Liver (tissue), 5 donors: ENCODE data around the gene SIGLECL1. TPM values are rescaled to one million over a fixed set of nuclear protein-coding genes. Genes with fewer than 3 reads are reported as not detected.

Source experiments
- polyA plus RNA-seq, 2 donors: library from polyadenylated mRNA; stranded (reverse) in 1 of 2; unstranded in 1 of 2; fragments of 200-250 nt in 1 of 2; fragments of >200 nt in 1 of 2; fragmentation: Nextera tagmentation in 1 of 2; extraction: Ambion mirVana in 1 of 2; gene quantifications; one replicate each; pipeline versions ENCODE4 v1.2.1 to v1.2.3, GENCODE V29; 2013 to 2015
- small RNA-seq: library from RNA; depleted of rRNA; stranded (forward); fragments of <200 nt; gene quantifications from one replicate; pipeline ENCODE3, GENCODE V24; 2014
- total RNA-seq, 2 donors: library from RNA; depleted of rRNA; stranded (reverse); fragments of >200 nt; gene quantifications; one replicate each; pipeline ENCODE4 v1.2.3, GENCODE V29; 2014
- donor health status: healthy.
- donor health status: healthy.
- donor health status: healthy.

Gene SIGLECL1
- total and polyA plus RNA-seq, 4 donors: 0.05 TPM; not detected in 3

Small RNA genes lying within 50 kb of the gene (small RNA-seq; reads per million reads assigned to genes)
- not detected for gene MIR8074

Other genes starting within 250 kb of the SIGLECL1 start
- gene KLK8, start 249.5 kb upstream of the SIGLECL1 start, total RNA-seq: not detected
- gene KLK8, start 249.5 kb upstream of the SIGLECL1 start, polyA plus RNA-seq: not detected
- gene KLK10, start 231.4 kb upstream of the SIGLECL1 start, total RNA-seq: not detected
- gene KLK10, start 231.4 kb upstream of the SIGLECL1 start, polyA plus RNA-seq: under 1 TPM in 1 of 2 donors, not detected in 1; 0.06 TPM
- under 1 TPM in 1 of 2 donors, not detected in 1; 0.25 TPM for gene KLK11, start 224.5 kb upstream of the SIGLECL1 start, total RNA-seq
- under 1 TPM in 1 of 2 donors, not detected in 1; 0.07 TPM for gene KLK11, start 224.5 kb upstream of the SIGLECL1 start, polyA plus RNA-seq
- gene KLK12, start 216.1 kb upstream of the SIGLECL1 start, total RNA-seq: not detected
- gene KLK12, start 216.1 kb upstream of the SIGLECL1 start, polyA plus RNA-seq: not detected
- gene KLK13, start 186.0 kb upstream of the SIGLECL1 start, total RNA-seq: not detected
- not detected for gene KLK13, start 186.0 kb upstream of the SIGLECL1 start, polyA plus RNA-seq
- not detected for gene KLK14, start 168.2 kb upstream of the SIGLECL1 start, total RNA-seq
- gene KLK14, start 168.2 kb upstream of the SIGLECL1 start, polyA plus RNA-seq: under 1 TPM in 1 of 2 donors, not detected in 1; 0.06 TPM
- 1 to 10 TPM; 3.4 to 3.7 TPM for gene CTU1, start 142.7 kb upstream of the SIGLECL1 start, total RNA-seq
- gene CTU1, start 142.7 kb upstream of the SIGLECL1 start, polyA plus RNA-seq: 1 to 10 TPM in 1 of 2 donors, under 1 TPM in 1; 0.19 to 1.6 TPM
- gene SIGLEC9, start 126.2 kb upstream of the SIGLECL1 start, total RNA-seq: 1 to 10 TPM; 4.8 to 5.4 TPM
- 1 to 10 TPM; 3.0 to 4.1 TPM for gene SIGLEC9, start 126.2 kb upstream of the SIGLECL1 start, polyA plus RNA-seq
- 1 to 10 TPM; 3.2 to 4.7 TPM for gene SIGLEC7, start 108.8 kb upstream of the SIGLECL1 start, total RNA-seq
- gene SIGLEC7, start 108.8 kb upstream of the SIGLECL1 start, polyA plus RNA-seq: 1 to 10 TPM; 2.7 to 4.8 TPM
- gene CD33, start 26.0 kb upstream of the SIGLECL1 start, total RNA-seq: 1 to 10 TPM; 2.8 to 4.8 TPM
- gene CD33, start 26.0 kb upstream of the SIGLECL1 start, polyA plus RNA-seq: 1 to 10 TPM; 1.3 to 5.1 TPM
- gene IGLON5, start 60.6 kb downstream of the SIGLECL1 start, total RNA-seq: under 1 TPM in 1 of 2 donors, not detected in 1; 0.25 TPM
- gene IGLON5, start 60.6 kb downstream of the SIGLECL1 start, polyA plus RNA-seq: under 1 TPM; 0.25 to 0.46 TPM
- gene VSIG10L, start 91.1 kb downstream of the SIGLECL1 start, total RNA-seq: under 1 TPM; 0.75 to 0.92 TPM
- gene VSIG10L, start 91.1 kb downstream of the SIGLECL1 start, polyA plus RNA-seq: 1 to 10 TPM in 1 of 2 donors, under 1 TPM in 1; 0.60 to 1.8 TPM
- 100 to 1,000 TPM; 129 to 324 TPM for gene ETFB, start 115.3 kb downstream of the SIGLECL1 start, total RNA-seq
- gene ETFB, start 115.3 kb downstream of the SIGLECL1 start, polyA plus RNA-seq: 100 to 1,000 TPM; 610 to 713 TPM
- not detected for gene CLDND2, start 117.9 kb downstream of the SIGLECL1 start, total RNA-seq
- 1 to 10 TPM in 1 of 2 donors, under 1 TPM in 1; 0.22 to 3.0 TPM for gene CLDND2, start 117.9 kb downstream of the SIGLECL1 start, polyA plus RNA-seq
- 10 to 100 TPM in 1 of 2 donors, 1 to 10 TPM in 1; 2.0 to 13.6 TPM for gene NKG7, start 121.6 kb downstream of the SIGLECL1 start, total RNA-seq
- 1 to 10 TPM; 5.3 to 6.2 TPM for gene NKG7, start 121.6 kb downstream of the SIGLECL1 start, polyA plus RNA-seq
- not detected for gene LIM2, start 136.9 kb downstream of the SIGLECL1 start, total RNA-seq
- not detected for gene LIM2, start 136.9 kb downstream of the SIGLECL1 start, polyA plus RNA-seq
- under 1 TPM in 1 of 2 donors, not detected in 1; 0.08 TPM for gene C19orf84, start 139.5 kb downstream of the SIGLECL1 start, total RNA-seq
- not detected for gene C19orf84, start 139.5 kb downstream of the SIGLECL1 start, polyA plus RNA-seq
- 1 to 10 TPM; 4.9 to 8.4 TPM for gene SIGLEC10, start 166.6 kb downstream of the SIGLECL1 start, total RNA-seq
- 1 to 10 TPM; 1.7 to 8.0 TPM for gene SIGLEC10, start 166.6 kb downstream of the SIGLECL1 start, polyA plus RNA-seq
- 1 to 10 TPM in 1 of 2 donors, under 1 TPM in 1; 0.09 to 2.3 TPM for gene SIGLEC8, start 207.4 kb downstream of the SIGLECL1 start, total RNA-seq
- under 1 TPM; 0.24 to 0.81 TPM for gene SIGLEC8, start 207.4 kb downstream of the SIGLECL1 start, polyA plus RNA-seq
- not detected for gene CEACAM18, start 227.5 kb downstream of the SIGLECL1 start, total RNA-seq
- not detected for gene CEACAM18, start 227.5 kb downstream of the SIGLECL1 start, polyA plus RNA-seq